ENCODE measurements around the gene ZNF385C.
"Not testable (repeated sequence)": the region's sequence is repeated elsewhere in the genome, so short reads cannot be mapped to it uniquely, and the experiment has no call there.

ZNF385C gene

DNA sequence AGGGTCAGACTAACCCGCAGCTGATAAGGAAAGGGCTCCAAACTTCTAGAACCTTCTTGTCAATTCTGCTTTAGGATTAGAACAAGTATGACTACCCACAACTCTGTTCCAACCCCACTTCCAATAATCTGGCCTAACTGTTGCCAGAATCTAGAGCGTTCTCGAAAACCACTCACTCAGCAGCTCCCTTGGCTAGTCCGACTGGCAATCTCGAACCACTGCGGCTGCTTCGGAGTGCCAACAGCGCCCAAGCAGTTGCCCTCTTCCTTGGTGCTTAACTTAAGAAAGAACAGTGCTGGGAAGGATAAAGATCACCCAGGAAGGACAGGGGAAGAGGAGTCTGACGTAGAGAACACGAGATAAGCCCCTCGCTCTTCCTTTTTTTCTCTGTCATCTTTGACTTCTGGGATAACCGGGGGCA lies 81.9 kb downstream of the ZNF385C start:
- TF ChIP-seq, protein P1, sequence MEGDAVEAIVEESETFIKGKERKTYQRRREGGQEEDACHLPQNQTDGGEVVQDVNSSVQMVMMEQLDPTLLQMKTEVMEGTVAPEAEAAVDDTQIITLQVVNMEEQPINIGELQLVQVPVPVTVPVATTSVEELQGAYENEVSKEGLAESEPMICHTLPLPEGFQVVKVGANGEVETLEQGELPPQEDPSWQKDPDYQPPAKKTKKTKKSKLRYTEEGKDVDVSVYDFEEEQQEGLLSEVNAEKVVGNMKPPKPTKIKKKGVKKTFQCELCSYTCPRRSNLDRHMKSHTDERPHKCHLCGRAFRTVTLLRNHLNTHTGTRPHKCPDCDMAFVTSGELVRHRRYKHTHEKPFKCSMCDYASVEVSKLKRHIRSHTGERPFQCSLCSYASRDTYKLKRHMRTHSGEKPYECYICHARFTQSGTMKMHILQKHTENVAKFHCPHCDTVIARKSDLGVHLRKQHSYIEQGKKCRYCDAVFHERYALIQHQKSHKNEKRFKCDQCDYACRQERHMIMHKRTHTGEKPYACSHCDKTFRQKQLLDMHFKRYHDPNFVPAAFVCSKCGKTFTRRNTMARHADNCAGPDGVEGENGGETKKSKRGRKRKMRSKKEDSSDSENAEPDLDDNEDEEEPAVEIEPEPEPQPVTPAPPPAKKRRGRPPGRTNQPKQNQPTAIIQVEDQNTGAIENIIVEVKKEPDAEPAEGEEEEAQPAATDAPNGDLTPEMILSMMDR (IDR thresholded peaks at IDR 0.05; ENCODE audit: insufficient read depth, low read length, poor library complexity, severe bottlenecking): no peak
- peak overlapping the region; percentile 99 for H3K4me3 ChIP-seq (replicated peaks; ENCODE audit: low read depth, low read length)
- DNase-seq (ENCODE audit: extremely low read depth, insufficient read length): no peak

DNA sequence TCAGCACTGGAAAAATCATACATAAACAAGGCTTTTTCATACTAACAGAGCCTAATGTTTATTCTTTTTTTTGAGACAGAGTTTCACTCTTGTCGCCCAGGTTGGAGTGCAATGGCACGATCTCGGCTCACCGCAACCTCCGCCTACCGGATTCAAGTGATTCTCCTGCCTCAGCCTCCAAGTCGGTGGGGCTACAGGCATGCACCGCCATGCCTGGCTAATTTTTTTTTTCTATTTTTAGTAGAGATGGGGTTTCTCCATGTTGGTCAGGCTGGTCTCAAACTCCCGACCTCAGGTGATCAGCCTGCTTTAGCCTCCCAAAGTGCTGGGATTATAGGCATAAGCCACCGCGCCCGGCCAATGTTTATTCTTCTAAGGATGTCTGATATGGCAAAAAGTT lies 84.5 kb downstream of the ZNF385C start:
- H3K36me3 ChIP-seq (ENCODE audit: control insufficient read depth, insufficient read depth, low read length); H3K4me3 ChIP-seq (replicated peaks; ENCODE audit: low read depth, low read length); H3K27me3 ChIP-seq (replicated peaks; ENCODE audit: control insufficient read depth, insufficient read depth, low read length); DNase-seq (ENCODE audit: extremely low read depth, insufficient read length): not testable (repeated sequence)

More for the DNA sequence above, 81.9 kb downstream of the ZNF385C start:
- Histone ChIP-seq H3K36me3 (ENCODE audit: control insufficient read depth, insufficient read depth, low read length) (no peaks in the 10 kb centered on the region), H3K27me3 (replicated peaks; ENCODE audit: control insufficient read depth, insufficient read depth, low read length) (no peaks in the 10 kb centered on the region)

DNA sequence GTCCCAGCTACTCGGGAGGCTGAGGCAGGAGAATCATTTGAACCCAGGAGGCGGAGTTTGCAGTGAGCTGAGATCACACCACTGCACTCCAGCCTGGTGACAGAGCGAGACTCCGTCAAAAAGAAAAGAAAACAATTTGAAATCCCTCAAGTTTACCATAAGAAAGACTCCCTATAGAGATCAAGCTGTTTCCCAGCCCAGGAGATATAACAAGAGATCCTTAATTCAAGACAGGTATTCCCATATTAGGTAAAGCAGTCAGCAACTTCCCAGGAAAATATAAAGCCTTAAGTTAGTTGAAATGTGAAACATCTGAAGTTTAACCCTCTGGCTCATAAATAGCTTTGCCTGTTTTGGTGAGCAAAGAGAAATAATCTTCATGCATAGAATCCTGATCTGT lies 85.9 kb downstream of the ZNF385C start:
- H3K36me3 ChIP-seq (ENCODE audit: control insufficient read depth, insufficient read depth, low read length); H3K27me3 ChIP-seq (replicated peaks; ENCODE audit: control insufficient read depth, insufficient read depth, low read length); DNase-seq (ENCODE audit: extremely low read depth, insufficient read length); H3K4me3 ChIP-seq (replicated peaks; ENCODE audit: low read depth, low read length): not testable (repeated sequence)

DNA sequence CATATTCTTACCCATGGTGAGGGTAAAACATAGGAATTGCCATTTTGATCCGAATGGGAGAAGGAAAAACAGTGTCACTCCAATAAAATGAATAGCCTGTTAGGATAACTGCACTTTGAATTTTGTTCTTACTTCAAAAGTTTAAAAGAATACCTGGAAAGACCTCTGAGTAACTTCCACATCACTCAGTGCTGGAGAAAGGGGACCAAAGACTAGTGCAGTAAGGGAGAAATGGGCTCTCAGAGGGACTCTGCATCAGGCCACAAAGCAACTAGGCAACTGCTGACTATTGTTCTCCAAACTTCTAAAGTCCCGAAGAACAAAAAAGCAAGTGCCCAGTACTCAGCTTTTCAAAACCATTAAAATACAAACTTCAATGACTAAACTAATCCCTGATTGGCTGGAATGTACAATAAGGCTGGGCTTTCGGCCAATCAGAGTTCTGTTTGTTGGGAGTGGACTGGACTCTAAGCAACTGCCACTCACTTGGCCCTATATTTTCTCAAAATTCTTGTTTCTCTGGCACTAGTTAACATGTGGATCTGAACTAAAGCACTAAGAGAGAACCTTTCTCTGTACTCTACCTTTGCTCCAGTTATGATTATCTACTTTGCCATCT lies 87.3 kb downstream of the ZNF385C start:
- no peak for DNase-seq (ENCODE audit: extremely low read depth, insufficient read length)
- Histone ChIP-seq H3K4me3 (replicated peaks; ENCODE audit: low read depth, low read length) (no peak overlapping the region), H3K27me3 (replicated peaks; ENCODE audit: control insufficient read depth, insufficient read depth, low read length) (no peaks in the 10 kb centered on the region), H3K36me3 (ENCODE audit: control insufficient read depth, insufficient read depth, low read length) (no peaks in the 10 kb centered on the region; the same call in 1 of the 2 replicates)
- TF ChIP-seq, protein P1 (IDR thresholded peaks at IDR 0.05; ENCODE audit: insufficient read depth, low read length, poor library complexity, severe bottlenecking): no peak

DNA sequence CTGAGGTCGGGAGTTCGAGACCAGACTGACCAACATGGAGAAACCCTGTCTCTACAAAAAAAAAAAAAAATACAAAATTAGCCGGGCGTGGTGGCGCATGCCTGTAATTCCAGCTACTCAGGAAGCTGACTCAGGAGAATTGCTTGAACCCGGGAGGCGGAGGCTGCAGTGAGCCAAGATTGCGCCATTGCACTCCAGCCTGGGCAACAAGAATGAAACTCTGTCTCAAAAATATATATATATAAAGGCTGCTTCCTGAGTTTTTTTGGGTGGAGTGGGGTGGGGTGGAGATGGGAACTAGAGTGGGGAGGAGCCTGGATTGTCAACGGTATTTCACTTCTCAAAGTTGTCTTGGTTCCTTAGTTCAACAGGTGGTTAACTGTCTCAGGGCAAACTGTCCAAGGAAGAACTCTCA lies 88.0 kb downstream of the ZNF385C start:
- not testable (repeated sequence) for H3K36me3 ChIP-seq (ENCODE audit: control insufficient read depth, insufficient read depth, low read length); DNase-seq (ENCODE audit: extremely low read depth, insufficient read length); H3K4me3 ChIP-seq (replicated peaks; ENCODE audit: low read depth, low read length); H3K27me3 ChIP-seq (replicated peaks; ENCODE audit: control insufficient read depth, insufficient read depth, low read length)

DNA sequence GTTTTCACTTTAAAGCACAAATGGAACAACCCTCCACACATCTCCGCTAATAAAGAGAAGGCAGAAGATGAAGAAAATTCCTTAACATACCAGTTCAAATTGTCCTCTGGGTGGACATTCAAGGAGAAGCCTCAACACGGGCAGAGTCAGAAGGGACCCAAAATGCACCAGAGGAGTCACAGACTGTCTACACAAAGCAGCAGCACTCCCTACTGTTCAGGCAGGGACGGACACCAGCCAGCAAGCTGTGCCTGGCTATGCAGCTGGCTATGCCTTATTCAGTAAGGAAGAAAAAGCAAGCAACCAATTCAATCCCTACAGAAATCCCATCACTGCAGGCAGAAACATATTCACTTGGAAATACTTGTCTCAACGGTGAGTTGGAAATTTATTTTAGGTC lies 89.1 kb downstream of the ZNF385C start:
- TF ChIP-seq, protein P1 (IDR thresholded peaks at IDR 0.05; ENCODE audit: insufficient read depth, low read length, poor library complexity, severe bottlenecking): peak; percentile 18
- no peak for DNase-seq (ENCODE audit: extremely low read depth, insufficient read length)
- no peak overlapping the region for H3K4me3 ChIP-seq (replicated peaks; ENCODE audit: low read depth, low read length)
- H3K36me3 ChIP-seq (ENCODE audit: control insufficient read depth, insufficient read depth, low read length): no peaks in the 10 kb centered on the region; the same call in 1 of the 2 replicates
- no peaks in the 10 kb centered on the region for H3K27me3 ChIP-seq (replicated peaks; ENCODE audit: control insufficient read depth, insufficient read depth, low read length)

DNA sequence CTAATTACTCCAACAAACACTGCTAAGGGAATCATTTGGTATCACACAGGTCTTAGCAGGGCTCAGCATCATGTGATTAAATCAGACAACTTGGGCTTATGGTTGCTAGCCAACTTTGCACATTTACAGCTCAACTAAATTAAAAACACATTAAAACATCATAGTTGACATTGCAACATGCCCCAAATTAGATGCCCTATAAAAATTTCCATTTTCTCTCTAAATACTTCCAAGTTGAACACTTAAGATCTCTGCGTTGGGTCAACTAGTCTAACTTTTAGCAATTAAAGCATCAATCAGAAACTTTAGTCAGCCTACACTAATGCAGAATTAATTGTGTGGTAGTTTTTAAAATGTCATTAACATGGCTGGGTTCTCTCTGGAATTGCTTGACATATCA lies 93.1 kb downstream of the ZNF385C start:
- no peak for DNase-seq (ENCODE audit: extremely low read depth, insufficient read length)
- TF ChIP-seq, protein P1 (IDR thresholded peaks at IDR 0.05; ENCODE audit: insufficient read depth, low read length, poor library complexity, severe bottlenecking): no peak
- Histone ChIP-seq H3K27me3 (replicated peaks; ENCODE audit: control insufficient read depth, insufficient read depth, low read length) (no peaks in the 10 kb centered on the region), H3K4me3 (replicated peaks; ENCODE audit: low read depth, low read length) (no peak overlapping the region), H3K36me3 (ENCODE audit: control insufficient read depth, insufficient read depth, low read length) (no peaks in the 10 kb centered on the region; the same call in none of the 2 replicates)
